ENCODE data around the gene OSBPL2.

OSBPL2 gene

DNA sequence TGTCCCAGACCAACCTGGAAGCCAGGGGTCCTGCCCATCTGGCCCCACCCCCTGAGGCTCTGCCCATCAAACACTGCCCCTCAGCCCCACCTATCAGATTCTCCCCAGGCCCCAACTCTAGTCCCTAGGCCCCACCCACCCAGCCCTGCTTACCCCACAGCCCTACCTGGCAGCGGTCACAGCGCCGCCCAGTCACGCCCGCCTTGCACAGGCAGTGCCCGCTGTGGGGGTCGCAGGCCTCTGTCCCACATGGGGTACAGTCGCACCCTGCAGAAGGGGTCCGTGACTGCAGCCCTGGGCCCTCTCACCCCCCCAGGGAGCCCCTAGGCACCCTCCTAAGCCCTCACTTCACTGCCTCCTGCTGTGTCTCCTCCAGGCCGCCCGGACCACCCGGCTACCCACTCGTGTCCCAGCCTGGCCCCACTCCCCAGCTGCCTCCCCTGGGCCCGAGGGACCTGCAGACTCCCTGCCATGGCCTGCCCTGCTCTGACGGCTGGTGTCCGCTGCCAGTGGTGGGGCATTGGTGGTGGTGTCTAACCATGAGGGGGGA is 84.2 kb downstream of the OSBPL2 start:
- TF ChIP-seq EZH2 (IDR thresholded peaks at IDR 0.05; ENCODE audit: borderline replicate concordance, low read depth, low read length, severe bottlenecking), result no peak
- TF ChIP-seq, protein P1, sequence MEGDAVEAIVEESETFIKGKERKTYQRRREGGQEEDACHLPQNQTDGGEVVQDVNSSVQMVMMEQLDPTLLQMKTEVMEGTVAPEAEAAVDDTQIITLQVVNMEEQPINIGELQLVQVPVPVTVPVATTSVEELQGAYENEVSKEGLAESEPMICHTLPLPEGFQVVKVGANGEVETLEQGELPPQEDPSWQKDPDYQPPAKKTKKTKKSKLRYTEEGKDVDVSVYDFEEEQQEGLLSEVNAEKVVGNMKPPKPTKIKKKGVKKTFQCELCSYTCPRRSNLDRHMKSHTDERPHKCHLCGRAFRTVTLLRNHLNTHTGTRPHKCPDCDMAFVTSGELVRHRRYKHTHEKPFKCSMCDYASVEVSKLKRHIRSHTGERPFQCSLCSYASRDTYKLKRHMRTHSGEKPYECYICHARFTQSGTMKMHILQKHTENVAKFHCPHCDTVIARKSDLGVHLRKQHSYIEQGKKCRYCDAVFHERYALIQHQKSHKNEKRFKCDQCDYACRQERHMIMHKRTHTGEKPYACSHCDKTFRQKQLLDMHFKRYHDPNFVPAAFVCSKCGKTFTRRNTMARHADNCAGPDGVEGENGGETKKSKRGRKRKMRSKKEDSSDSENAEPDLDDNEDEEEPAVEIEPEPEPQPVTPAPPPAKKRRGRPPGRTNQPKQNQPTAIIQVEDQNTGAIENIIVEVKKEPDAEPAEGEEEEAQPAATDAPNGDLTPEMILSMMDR (IDR thresholded peaks at IDR 0.05; ENCODE audit: borderline replicate concordance, extremely low read depth, low read length, poor library complexity, severe bottlenecking), result no peak
- Histone ChIP-seq H3K36me3 (ENCODE audit: insufficient read depth, low read length) (no peaks in the 10 kb centered on the region), H3K4me2 (ENCODE audit: insufficient read depth, low read length) (no peak overlapping the region), H4K20me1 (ENCODE audit: insufficient read depth, low read length) (0 out of 2 replicates have a peak, but pooled peaks cover 4% of the 10 kb centered on the region), H3K9ac (ENCODE audit: low read depth, low read length) (no peak overlapping the region), H2AFZ (ENCODE audit: low read depth, low read length) (no peak overlapping the region), H3K9me3 (ENCODE audit: insufficient read depth, low read length, severe bottlenecking) (no peaks in the 10 kb centered on the region), H3K27ac (ENCODE audit: low read length) (no peak overlapping the region), H3K79me2 (ENCODE audit: insufficient read depth, low read length) (no peaks in the 10 kb centered on the region), H3K27me3 (ENCODE audit: insufficient read depth, low read length, poor library complexity) (no peaks in the 10 kb centered on the region), H3K4me3 (ENCODE audit: low read depth in 1 of 2, low read length in 2 of 2) (no peak overlapping the region), H3K4me1 (ENCODE audit: insufficient read depth, low read length) (no peaks in the 10 kb centered on the region)
- ATAC-seq (ENCODE audit: insufficient read depth, low read depth) (no peak), DNase-seq (no peak)

DNA sequence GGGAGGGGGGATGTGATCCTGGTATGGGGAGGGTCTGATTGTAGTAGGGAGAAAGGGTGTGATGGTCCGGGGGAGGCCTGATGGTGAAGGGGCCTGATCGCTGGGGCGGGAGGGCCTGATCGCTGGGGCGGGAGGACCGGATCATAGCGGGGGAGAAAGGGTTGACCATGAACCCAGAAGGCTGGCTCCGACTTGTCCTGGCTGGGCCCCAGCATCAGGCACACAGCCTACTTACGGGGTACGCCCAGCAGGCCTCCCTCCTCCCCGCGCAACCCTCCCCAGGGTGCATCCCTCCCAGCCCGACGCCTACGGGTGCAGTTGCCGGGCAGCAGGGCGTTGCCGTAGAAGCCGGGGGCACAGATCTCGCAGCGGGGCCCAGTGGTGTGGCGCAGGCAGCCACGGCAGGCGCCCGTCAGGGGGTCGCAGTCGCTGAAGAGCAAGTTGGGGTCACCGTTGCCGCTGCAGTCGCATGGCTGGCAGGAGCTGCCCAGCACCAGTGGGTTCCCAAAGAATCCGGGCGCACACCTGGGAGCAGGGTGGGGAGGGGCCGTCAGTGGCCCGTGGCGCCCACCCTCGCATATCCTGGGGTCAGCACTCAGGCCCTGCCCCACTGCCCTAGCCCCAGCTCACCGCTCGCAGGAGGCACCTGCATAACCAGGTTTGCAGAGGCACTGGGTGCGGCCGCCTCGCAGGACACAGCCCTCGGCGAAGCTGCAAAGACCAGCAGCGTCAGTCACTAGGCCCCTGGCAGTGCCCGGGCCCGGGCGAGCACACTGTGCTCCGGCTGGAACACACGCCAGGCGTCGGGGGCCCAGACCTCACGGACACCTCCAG is 85.0 kb downstream of the OSBPL2 start:
- Histone ChIP-seq H3K4me1 (ENCODE audit: insufficient read depth, low read length) (no peaks in the 10 kb centered on the region), H4K20me1 (ENCODE audit: insufficient read depth, low read length) (0 out of 2 replicates have a peak, but pooled peaks cover 4% of the 10 kb centered on the region), H3K79me2 (ENCODE audit: insufficient read depth, low read length) (no peaks in the 10 kb centered on the region), H3K36me3 (ENCODE audit: insufficient read depth, low read length) (no peaks in the 10 kb centered on the region), H3K9me3 (ENCODE audit: insufficient read depth, low read length, severe bottlenecking) (no peaks in the 10 kb centered on the region), H3K4me3 (ENCODE audit: low read depth in 1 of 2, low read length in 2 of 2) (no peak overlapping the region), H3K27me3 (ENCODE audit: insufficient read depth, low read length, poor library complexity) (no peaks in the 10 kb centered on the region), H3K4me2 (ENCODE audit: insufficient read depth, low read length) (no peak overlapping the region), H3K27ac (ENCODE audit: low read length) (no peak overlapping the region), H3K9ac (ENCODE audit: low read depth, low read length) (no peak overlapping the region), H2AFZ (ENCODE audit: low read depth, low read length) (no peak overlapping the region)
- DNase-seq (no peak), ATAC-seq (ENCODE audit: insufficient read depth, low read depth) (no peak)
- TF ChIP-seq, protein P1 (IDR thresholded peaks at IDR 0.05; ENCODE audit: borderline replicate concordance, extremely low read depth, low read length, poor library complexity, severe bottlenecking), result no peak
- no peak for TF ChIP-seq EZH2 (IDR thresholded peaks at IDR 0.05; ENCODE audit: borderline replicate concordance, low read depth, low read length, severe bottlenecking)

DNA sequence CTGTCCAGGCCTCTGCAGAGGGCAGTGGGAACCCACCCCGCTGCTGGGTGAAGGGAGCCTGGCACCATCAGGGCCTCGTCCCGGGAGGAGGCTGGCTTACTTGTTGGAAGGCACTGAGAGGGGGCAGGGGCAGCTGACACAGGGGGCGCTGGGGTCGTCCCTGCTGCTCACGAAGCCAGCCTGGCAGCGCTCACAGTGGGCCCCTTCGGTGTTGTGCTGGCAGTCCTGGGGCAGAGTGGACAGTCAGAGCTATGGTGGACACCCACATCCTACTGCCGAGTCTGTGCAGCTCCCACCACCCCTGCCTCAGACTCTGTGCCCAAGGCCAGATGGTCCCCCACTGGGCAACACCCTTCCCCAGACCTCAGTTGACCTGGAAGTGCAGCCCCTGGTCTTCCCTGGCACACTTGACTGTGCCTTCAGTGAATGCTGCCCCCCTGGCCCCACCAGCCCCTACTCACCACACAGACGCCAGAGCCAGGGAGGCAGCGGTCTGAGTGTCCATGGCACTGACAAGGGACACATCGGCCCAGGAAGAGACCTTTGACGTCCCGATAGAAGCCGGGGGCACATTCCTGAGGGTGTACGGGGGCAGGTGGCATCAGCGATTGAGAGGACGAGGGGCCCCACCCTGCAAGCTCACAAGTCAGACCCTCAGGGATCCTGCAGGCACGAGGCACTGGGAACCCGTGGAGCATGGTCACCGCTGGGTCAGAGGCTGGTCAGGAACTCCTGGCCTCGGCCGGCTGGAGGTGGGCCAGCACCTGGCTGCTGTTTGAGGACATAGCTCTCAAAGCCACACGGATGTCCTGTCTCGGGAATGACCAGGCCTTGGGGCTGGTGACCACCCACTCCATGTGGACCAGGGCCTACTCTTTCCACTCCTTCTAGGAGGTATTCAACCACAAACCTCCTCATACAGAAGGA is 85.9 kb downstream of the OSBPL2 start:
- DNase-seq, result no peak
- Histone ChIP-seq H4K20me1 (ENCODE audit: insufficient read depth, low read length) (0 out of 2 replicates have a peak, but pooled peaks cover 4% of the 10 kb centered on the region), H3K27ac (ENCODE audit: low read length) (no peak overlapping the region)

More for the DNA sequence above, 85.9 kb downstream of the OSBPL2 start:
- no peaks in the 10 kb centered on the region for H3K27me3 ChIP-seq (ENCODE audit: insufficient read depth, low read length, poor library complexity)
- ATAC-seq (ENCODE audit: insufficient read depth, low read depth), result no peak
- H3K4me3 ChIP-seq (ENCODE audit: low read depth in 1 of 2, low read length in 2 of 2), result no peak overlapping the region
- no peak overlapping the region for H2AFZ ChIP-seq (ENCODE audit: low read depth, low read length)
- H3K9me3 ChIP-seq (ENCODE audit: insufficient read depth, low read length, severe bottlenecking), result no peaks in the 10 kb centered on the region
- TF ChIP-seq, protein P1 (IDR thresholded peaks at IDR 0.05; ENCODE audit: borderline replicate concordance, extremely low read depth, low read length, poor library complexity, severe bottlenecking), result no peak
- TF ChIP-seq EZH2 (IDR thresholded peaks at IDR 0.05; ENCODE audit: borderline replicate concordance, low read depth, low read length, severe bottlenecking), result no peak
- H3K4me1 ChIP-seq (ENCODE audit: insufficient read depth, low read length), result no peaks in the 10 kb centered on the region
- H3K79me2 ChIP-seq (ENCODE audit: insufficient read depth, low read length), result no peaks in the 10 kb centered on the region
- no peaks in the 10 kb centered on the region for H3K36me3 ChIP-seq (ENCODE audit: insufficient read depth, low read length)
- no peak overlapping the region for H3K4me2 ChIP-seq (ENCODE audit: insufficient read depth, low read length)
- H3K9ac ChIP-seq (ENCODE audit: low read depth, low read length), result no peak overlapping the region

Data from DND-41 (cell line).